Fibroblast of pulmonary artery (primary cell): Measurements from ENCODE around the gene TSEN54.

Source experiments
- DNase-seq: peaks from one replicate; pipeline ENCODE4 v3.0.0-alpha.2; 2010; ENCODE audit warnings: low read depth
- H3K4me3 ChIP-seq: replicated peaks from 2 replicates; pipeline ENCODE4 v1.5.1; 2011; ENCODE audit warnings: low read depth, mild to moderate bottlenecking, control low read depth, low read length, moderate library complexity
- CTCF ChIP-seq: IDR thresholded peaks from 2 replicates; pipeline ENCODE4 v1.5.1; 2011; ENCODE audit warnings: mild to moderate bottlenecking, control low read depth, low read length, inconsistent platforms; ENCODE audit errors: missing control alignments

TSEN54 gene

DNA sequence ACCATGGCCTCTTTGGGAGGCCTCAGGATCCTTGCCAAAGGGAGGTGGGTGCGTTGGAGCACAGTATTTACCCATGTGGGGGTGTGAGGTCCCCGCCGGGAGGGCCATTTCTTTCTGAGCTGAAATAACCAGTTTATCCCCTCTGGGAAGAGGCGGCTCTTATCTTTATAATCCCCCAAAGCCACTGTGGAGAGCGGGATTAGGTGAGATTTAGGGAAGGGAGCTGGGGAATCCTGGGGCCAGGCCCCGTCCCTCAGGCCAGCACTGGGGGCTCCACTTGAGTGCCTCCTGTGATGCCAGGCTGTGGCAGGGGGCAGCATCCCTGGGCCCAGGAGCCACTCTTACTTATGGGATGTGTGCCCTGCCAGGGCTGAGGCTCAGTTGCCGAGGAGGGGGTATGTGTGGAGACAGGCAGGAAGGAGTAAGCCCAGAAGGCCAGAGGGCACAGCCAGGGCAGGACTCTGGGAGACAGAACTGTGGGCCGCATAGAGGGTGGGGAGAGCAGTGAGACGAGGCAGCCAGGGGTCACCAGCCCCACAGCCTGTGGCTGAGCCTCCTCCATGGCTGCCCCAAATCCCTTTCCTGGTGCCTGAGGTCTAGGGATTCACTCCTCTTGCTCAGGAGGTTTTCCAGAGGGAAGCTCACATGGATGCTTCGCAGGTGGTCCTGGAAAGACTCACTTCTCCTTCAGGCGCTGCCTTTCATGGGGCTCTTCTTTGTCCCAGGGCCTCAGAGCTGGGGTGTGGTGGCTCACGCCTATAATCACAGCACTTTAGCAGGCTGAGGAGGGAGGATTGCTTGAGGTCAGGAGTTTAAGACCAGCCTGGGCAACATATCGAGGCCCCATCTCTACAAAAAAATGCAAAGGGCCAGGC lies 34.9 kb upstream of the TSEN54 start:
- DNase-seq, result no peak
- TF ChIP-seq CTCF, result no peak
- no peak overlapping the region for H3K4me3 ChIP-seq

GRCh38 chr17:75482098-75482942 lies 34.0 kb upstream of the TSEN54 start:
- no peak for TF ChIP-seq CTCF

GRCh38 chr17:75485688-75486087 lies 30.6 kb upstream of the TSEN54 start:
- no peak for DNase-seq
- no peak for TF ChIP-seq CTCF
- no peak overlapping the region for H3K4me3 ChIP-seq

More at GRCh38 chr17:75482098-75482942, 34.0 kb upstream of the TSEN54 start:
- DNase-seq, result no peak
- no peak overlapping the region for H3K4me3 ChIP-seq

- no peak overlapping the region for H3K4me3 ChIP-seq
- no peak for DNase-seq
- TF ChIP-seq CTCF, result no peak
Measured at GRCh38 chr17:75486151-75486550, 30.2 kb upstream of the TSEN54 start.

DNA sequence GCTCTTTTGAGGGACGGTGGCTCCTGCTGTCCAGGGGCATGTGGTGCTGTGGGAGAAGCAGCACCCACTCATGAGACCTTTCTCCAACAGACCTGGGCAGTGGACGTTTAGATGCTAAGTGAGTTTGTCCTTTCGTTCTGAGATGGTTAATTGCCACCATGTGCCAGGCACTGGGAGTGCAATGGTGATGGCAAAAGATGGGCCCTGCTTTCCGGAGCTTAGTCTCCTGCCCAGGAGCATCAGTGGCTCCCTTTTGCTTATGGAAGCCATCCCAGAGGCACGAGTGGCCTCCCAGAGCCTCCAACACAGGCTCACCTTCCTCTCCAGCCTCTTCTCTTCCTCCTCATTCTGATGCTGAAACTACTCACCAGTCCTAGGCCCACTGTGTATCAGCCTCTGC lies 29.4 kb upstream of the TSEN54 start:
- H3K4me3 ChIP-seq, result no peak overlapping the region

More for the DNA sequence above, 29.4 kb upstream of the TSEN54 start:
- DNase-seq, result no peak
- TF ChIP-seq CTCF, result no peak
